ENCODE data around the gene ARID5B. TPM values are rescaled to one million over a fixed set of nuclear protein-coding genes. Genes with fewer than 3 reads are reported as not detected.
A peak's percentile ranks its signal among the peaks of the same experiment; 100 is the strongest.

ARID5B gene
- total RNA-seq, 2 experiments from 2014 or later: 86.3 to 87.1 TPM

GRCh38 chr10:62002753-62003152 is 101.3 kb downstream of the ARID5B start:
- intact Hi-C loops (cut with micrococcal nuclease): loop anchor here (1.0 kb wide), 2 partner anchors 9 to 18 kb away; no protein-coding TSS in a partner anchor
- CTCF ChIA-PET: interaction anchor here (0.9 to 1.4 kb wide), 4 partner anchors 10 to 242 kb away, joined by 3 to 6 read pairs (median 3); no protein-coding TSS in a partner anchor
- Mint-ChIP-seq H3K36me3 (ENCODE audit: low read depth) (peaks cover 88% of the 10 kb centered on the region), H3K4me1 (ENCODE audit: low read depth) (peaks cover 95% of the 10 kb centered on the region), H3K27me3 (ENCODE audit: low read depth) (no peaks in the 10 kb centered on the region), H3K27ac (peak overlapping the region; percentile 86), H3K4me3 (no peak overlapping the region), H3K9me3 (peaks cover 2% of the 10 kb centered on the region)
- no peak for DNase-seq

GRCh38 chr10:62004042-62004441 is 102.5 kb downstream of the ARID5B start:
- peaks cover 87% of the 10 kb centered on the region for H3K36me3 Mint-ChIP-seq (ENCODE audit: low read depth)
- intact Hi-C loops (cut with micrococcal nuclease): no loop called here
- CTCF ChIA-PET: interaction anchor here (1.1 to 1.5 kb wide), 4 partner anchors 35 to 241 kb away, joined by 3 to 9 read pairs (median 4); no protein-coding TSS in a partner anchor
- H3K27ac Mint-ChIP-seq: peak overlapping the region; percentile 86
- H3K9me3 Mint-ChIP-seq: no peaks in the 10 kb centered on the region
- H3K27me3 Mint-ChIP-seq (ENCODE audit: low read depth): no peaks in the 10 kb centered on the region
- DNase-seq: no peak
- peaks cover 92% of the 10 kb centered on the region for H3K4me1 Mint-ChIP-seq (ENCODE audit: low read depth)
- no peak overlapping the region for H3K4me3 Mint-ChIP-seq

- CTCF ChIA-PET: no interaction called here
- no peak overlapping the region for H3K4me3 Mint-ChIP-seq
- no peaks in the 10 kb centered on the region for H3K27me3 Mint-ChIP-seq (ENCODE audit: low read depth)
Observed at GRCh38 chr10:62005281-62005680, 103.8 kb downstream of the ARID5B start.

GRCh38 chr10:62005687-62006086 is 104.2 kb downstream of the ARID5B start:
- Mint-ChIP-seq H3K4me3 (no peak overlapping the region), H3K27ac (peak overlapping the region; percentile 86), H3K36me3 (ENCODE audit: low read depth) (peaks cover 86% of the 10 kb centered on the region), H3K4me1 (ENCODE audit: low read depth) (peaks cover 85% of the 10 kb centered on the region), H3K27me3 (ENCODE audit: low read depth) (no peaks in the 10 kb centered on the region), H3K9me3 (no peaks in the 10 kb centered on the region)
- CTCF ChIA-PET: interaction anchor here (0.7 kb wide), 1 partner anchor 53 kb away, joined by 3 read pairs; no protein-coding TSS in a partner anchor
- DNase-seq: no peak
- intact Hi-C loops (cut with micrococcal nuclease): no loop called here

More at GRCh38 chr10:62005281-62005680, 103.8 kb downstream of the ARID5B start:
- Mint-ChIP-seq H3K27ac (peak overlapping the region; percentile 86), H3K36me3 (ENCODE audit: low read depth) (peaks cover 86% of the 10 kb centered on the region), H3K4me1 (ENCODE audit: low read depth) (peaks cover 88% of the 10 kb centered on the region), H3K9me3 (no peaks in the 10 kb centered on the region)
- DNase-seq: no peak
- intact Hi-C loops (cut with micrococcal nuclease): no loop called here

- Mint-ChIP-seq H3K36me3 (ENCODE audit: low read depth) (peaks cover 89% of the 10 kb centered on the region), H3K27me3 (ENCODE audit: low read depth) (no peaks in the 10 kb centered on the region), H3K9me3 (no peaks in the 10 kb centered on the region), H3K27ac (peak overlapping the region; percentile 15), H3K4me3 (no peak overlapping the region), H3K4me1 (ENCODE audit: low read depth) (peaks cover 73% of the 10 kb centered on the region)
- intact Hi-C loops (cut with micrococcal nuclease): no loop called here
- DNase-seq: no peak
- CTCF ChIA-PET: interaction anchor here (1.0 kb wide), 1 partner anchor 238 kb away, joined by 3 read pairs; no protein-coding TSS in a partner anchor
Observed at GRCh38 chr10:62007145-62007544, 105.6 kb downstream of the ARID5B start.

GRCh38 chr10:62008196-62008595 is 106.7 kb downstream of the ARID5B start:
- H3K4me1 Mint-ChIP-seq (ENCODE audit: low read depth): peaks cover 65% of the 10 kb centered on the region
- peaks cover 87% of the 10 kb centered on the region for H3K36me3 Mint-ChIP-seq (ENCODE audit: low read depth)
- H3K27me3 Mint-ChIP-seq (ENCODE audit: low read depth): no peaks in the 10 kb centered on the region
- no peak overlapping the region for H3K27ac Mint-ChIP-seq
- CTCF ChIA-PET: no interaction called here
- no peaks in the 10 kb centered on the region for H3K9me3 Mint-ChIP-seq
- no peak for DNase-seq
- peak overlapping the region; percentile 11 for H3K4me3 Mint-ChIP-seq
- intact Hi-C loops (cut with micrococcal nuclease): no loop called here

GRCh38 chr10:62008946-62009345 is 107.4 kb downstream of the ARID5B start:
- Mint-ChIP-seq H3K9me3 (no peaks in the 10 kb centered on the region), H3K4me1 (ENCODE audit: low read depth) (peaks cover 61% of the 10 kb centered on the region), H3K4me3 (no peak overlapping the region), H3K27me3 (ENCODE audit: low read depth) (no peaks in the 10 kb centered on the region), H3K27ac (peak overlapping the region; percentile 30), H3K36me3 (ENCODE audit: low read depth) (peaks cover 87% of the 10 kb centered on the region)
- CTCF ChIA-PET: interaction anchor here (0.7 kb wide), 1 partner anchor 17 kb away, joined by 5 read pairs; no protein-coding TSS in a partner anchor
- DNase-seq: no peak
- intact Hi-C loops (cut with micrococcal nuclease): no loop called here

GRCh38 chr10:62010366-62010765 is 108.9 kb downstream of the ARID5B start:
- Mint-ChIP-seq H3K27me3 (ENCODE audit: low read depth) (no peaks in the 10 kb centered on the region), H3K9me3 (no peaks in the 10 kb centered on the region), H3K36me3 (ENCODE audit: low read depth) (peaks cover 82% of the 10 kb centered on the region), H3K4me3 (no peak overlapping the region), H3K27ac (peak overlapping the region; percentile 28), H3K4me1 (ENCODE audit: low read depth) (peaks cover 54% of the 10 kb centered on the region)
- no peak for DNase-seq
- CTCF ChIA-PET: interaction anchor here (0.5 to 1.7 kb wide), 4 partner anchors 15 to 1207 kb away, joined by 3 to 5 read pairs (median 3); no protein-coding TSS in a partner anchor
- intact Hi-C loops (cut with micrococcal nuclease): no loop called here

GRCh38 chr10:62011558-62011957 is 110.1 kb downstream of the ARID5B start:
- Mint-ChIP-seq H3K4me3 (no peak overlapping the region), H3K36me3 (ENCODE audit: low read depth) (peaks cover 72% of the 10 kb centered on the region), H3K9me3 (no peaks in the 10 kb centered on the region), H3K4me1 (ENCODE audit: low read depth) (peaks cover 55% of the 10 kb centered on the region), H3K27me3 (ENCODE audit: low read depth) (no peaks in the 10 kb centered on the region), H3K27ac (peak overlapping the region; percentile 4)
- intact Hi-C loops (cut with micrococcal nuclease): no loop called here
- CTCF ChIA-PET: interaction anchor here (0.5 to 1.7 kb wide), 2 partner anchors 16 to 262 kb away, joined by 3 to 5 read pairs; no protein-coding TSS in a partner anchor
- no peak for DNase-seq

- intact Hi-C loops (cut with micrococcal nuclease): no loop called here
- Mint-ChIP-seq H3K4me3 (no peak overlapping the region), H3K27me3 (ENCODE audit: low read depth) (no peaks in the 10 kb centered on the region), H3K4me1 (ENCODE audit: low read depth) (peaks cover 55% of the 10 kb centered on the region), H3K9me3 (no peaks in the 10 kb centered on the region), H3K36me3 (ENCODE audit: low read depth) (peaks cover 69% of the 10 kb centered on the region), H3K27ac (peak overlapping the region; percentile 5)
- no peak for DNase-seq
- CTCF ChIA-PET: interaction anchor here (0.5 to 1.1 kb wide), 2 partner anchors 9 to 1596 kb away, joined by 3 read pairs; no protein-coding TSS in a partner anchor
Observed at GRCh38 chr10:62012318-62012717, 110.8 kb downstream of the ARID5B start.

- Mint-ChIP-seq H3K27me3 (ENCODE audit: low read depth) (no peaks in the 10 kb centered on the region), H3K4me1 (ENCODE audit: low read depth) (peaks cover 57% of the 10 kb centered on the region), H3K4me3 (no peak overlapping the region), H3K9me3 (no peaks in the 10 kb centered on the region), H3K27ac (no peak overlapping the region), H3K36me3 (ENCODE audit: low read depth) (peaks cover 68% of the 10 kb centered on the region)
- no peak for DNase-seq
- intact Hi-C loops (cut with micrococcal nuclease): no loop called here
- CTCF ChIA-PET: interaction anchor here (0.6 to 1.0 kb wide), 2 partner anchors 69 to 162 kb away, joined by 3 read pairs; no protein-coding TSS in a partner anchor
Observed at GRCh38 chr10:62014510-62014909, 113.0 kb downstream of the ARID5B start.

- CTCF ChIA-PET: interaction anchor here (0.7 kb wide), 1 partner anchor 167 kb away, joined by 3 read pairs; no protein-coding TSS in a partner anchor
- no peak overlapping the region for H3K4me3 Mint-ChIP-seq
- no peak for DNase-seq
- no peaks in the 10 kb centered on the region for H3K9me3 Mint-ChIP-seq
- no peaks in the 10 kb centered on the region for H3K27me3 Mint-ChIP-seq (ENCODE audit: low read depth)
- intact Hi-C loops (cut with micrococcal nuclease): no loop called here
- H3K27ac Mint-ChIP-seq: no peak overlapping the region
- H3K4me1 Mint-ChIP-seq (ENCODE audit: low read depth): peaks cover 65% of the 10 kb centered on the region
- peaks cover 58% of the 10 kb centered on the region for H3K36me3 Mint-ChIP-seq (ENCODE audit: low read depth)
Observed at GRCh38 chr10:62015994-62016393, 114.5 kb downstream of the ARID5B start.

All from activated naive CD4-positive, alpha-beta T cell treated with anti-CD3 and anti-CD28 coated beads for 36 hours (primary cell).